Spleen (tissue), 7 donors: Measurements from ENCODE around the gene XPC.

Experiments used
- CTCF ChIP-seq, 11 experiments: fragments of 200-600 bp in 7 of 11; fragments of 450-650 bp in 4 of 11; sonication (generic) in 4 of 11; IDR thresholded peaks in 8 of 11; conservative IDR thresholded peaks in 3 of 11; 1 replicate in 7 of 11; 2 replicates in 4 of 11; pipeline versions ENCODE4 v1.4.0 to v1.8.0; 2016 to 2021; ENCODE audit warnings: antibody characterized with exemption in 11 of 11, inconsistent platforms in 4 of 11, mild to moderate bottlenecking in 1 of 11
- POLR2A ChIP-seq, 3 donors: fragments of 450-650 bp; IDR thresholded peaks; one replicate each; pipeline ENCODE4 v1.5.1; 2017; ENCODE audit warnings: antibody characterized with exemption in 3 of 3, mild to moderate bottlenecking in 1 of 3
- POLR2AphosphoS5 ChIP-seq, 3 donors: sonication (generic); formaldehyde crosslinking; IDR thresholded peaks; one replicate each; pipeline ENCODE4 v1.5.1; 2017; ENCODE audit warnings: antibody characterized with exemption in 3 of 3
- donor health status: DM: no; HTN: no; CAD: no; lungs with moderate emphysema.
- donor health status: DM: no; HTN: no; CAD: no.
- donor health status: DM: no; HTN: no; CAD: no.

DNA sequence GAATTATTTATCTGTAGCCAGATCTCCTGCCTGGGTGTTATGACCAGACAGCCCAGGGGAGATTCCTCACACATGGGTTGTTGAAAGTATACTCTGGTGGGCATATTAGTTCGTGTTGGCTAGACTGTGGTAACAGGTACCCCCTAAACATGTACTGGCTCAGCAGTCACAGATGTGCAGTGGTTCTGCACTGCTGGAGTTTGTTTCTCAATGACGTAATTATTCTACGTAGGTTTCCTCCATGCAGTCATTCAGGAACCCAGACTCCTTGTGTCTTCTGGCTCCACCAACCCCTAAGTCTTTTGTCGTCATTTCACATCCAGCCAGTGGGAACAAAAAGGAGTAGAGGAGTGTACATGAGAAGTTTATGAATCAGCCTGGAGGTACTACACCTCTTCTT is 16.5 kb upstream of the XPC start:
- TF ChIP-seq CTCF (IDR thresholded peaks at IDR 0.05 in 8 of 11, conservative IDR thresholded peaks at IDR 0.05 in 3 of 11), result no peak
- no peak for TF ChIP-seq POLR2A (IDR thresholded peaks at IDR 0.05)
- no peak for TF ChIP-seq POLR2AphosphoS5 (IDR thresholded peaks at IDR 0.05)
